Measurements from ENCODE around the gene CAPN5. TPM values are rescaled to one million over a fixed set of nuclear protein-coding genes. Genes with fewer than 3 reads are reported as not detected.

The CAPN5 gene
- total RNA-seq, 2 experiments from 2014 or later, result 0.20 to 0.28 TPM

DNA sequence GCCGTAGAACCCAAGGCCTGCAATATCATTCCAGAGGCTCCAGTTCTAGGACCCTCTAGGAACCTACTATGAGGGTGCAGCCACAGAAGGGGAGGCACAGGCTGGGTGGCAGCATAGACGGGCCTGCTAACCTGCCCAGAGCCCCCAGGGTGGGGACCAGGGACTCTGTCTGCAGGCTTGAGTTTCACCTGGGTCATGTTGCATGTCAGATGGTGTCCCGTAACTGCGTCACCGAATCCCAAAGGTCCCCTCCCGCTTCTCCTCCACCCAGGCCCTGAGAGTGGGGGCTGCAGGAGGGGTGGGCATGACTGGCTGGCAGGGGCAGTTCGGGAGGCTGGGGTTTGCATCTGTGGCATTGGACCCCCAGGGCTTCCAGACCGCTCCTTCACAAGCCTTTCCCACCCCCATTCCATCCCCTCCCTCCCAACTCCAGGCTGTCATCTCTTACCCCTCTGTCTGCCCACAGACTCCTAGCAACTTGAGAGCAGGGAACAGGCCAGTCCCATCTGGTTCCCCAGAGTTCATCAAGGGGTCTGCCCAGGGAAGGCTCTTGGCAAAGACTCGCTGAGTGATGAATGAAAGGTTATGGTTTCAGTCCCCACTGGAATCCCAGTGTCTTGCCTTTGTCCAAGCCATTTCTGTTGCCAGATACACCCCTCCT lies 77.6 kb downstream of the CAPN5 start:
- Mint-ChIP-seq H3K4me3 (no peak overlapping the region), H3K27ac (no peak overlapping the region), H3K9me3 (ENCODE audit: low read depth) (no peaks in the 10 kb centered on the region), H3K36me3 (no peaks in the 10 kb centered on the region), H3K4me1 (peaks cover 40% of the 10 kb centered on the region), H3K27me3 (peaks cover 54% of the 10 kb centered on the region)
- ATAC-seq, result no peak
- CTCF ChIA-PET, result interaction anchor here (0.9 to 1.7 kb wide), 6 partner anchors 10 to 86 kb away, joined by 3 to 6 read pairs (median 3); no protein-coding TSS in a partner anchor
- no peak for DNase-seq

DNA sequence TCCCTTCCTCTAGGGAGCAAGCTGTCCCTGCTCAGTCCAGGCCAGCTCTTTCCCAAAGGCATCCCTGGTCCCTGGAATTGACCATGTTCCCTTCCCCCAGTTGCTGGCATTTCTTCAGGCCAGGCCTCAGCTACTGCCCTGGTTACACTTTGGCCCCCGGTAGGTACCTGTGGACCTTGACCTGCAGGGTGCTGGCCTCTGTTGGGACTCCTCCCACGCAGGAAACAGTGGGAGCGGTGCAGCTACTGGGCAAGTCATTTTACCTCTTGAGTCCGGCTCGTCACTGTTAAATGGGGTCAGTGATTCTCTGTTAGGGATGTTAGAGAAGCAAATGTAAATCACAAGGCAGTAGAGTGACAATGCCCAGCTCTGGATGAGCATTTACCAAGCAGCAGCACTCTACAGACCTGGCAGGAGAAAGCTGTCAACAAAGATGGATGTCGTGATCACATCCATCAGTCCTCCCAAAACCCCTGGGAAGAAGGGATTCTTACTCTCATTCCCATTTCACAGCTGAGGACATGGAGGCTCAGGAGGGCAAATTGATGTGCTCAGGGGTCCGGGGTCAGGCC lies 78.2 kb downstream of the CAPN5 start:
- CTCF ChIA-PET, result interaction anchor here (1.1 to 1.7 kb wide), 3 partner anchors 10 to 54 kb away, joined by 3 to 6 read pairs (median 3); no protein-coding TSS in a partner anchor
- Mint-ChIP-seq H3K9me3 (ENCODE audit: low read depth) (no peaks in the 10 kb centered on the region), H3K27me3 (peaks cover 48% of the 10 kb centered on the region), H3K36me3 (no peaks in the 10 kb centered on the region), H3K4me1 (peaks cover 41% of the 10 kb centered on the region), H3K27ac (no peak overlapping the region), H3K4me3 (no peak overlapping the region)
- ATAC-seq (no peak), DNase-seq (no peak)

DNA sequence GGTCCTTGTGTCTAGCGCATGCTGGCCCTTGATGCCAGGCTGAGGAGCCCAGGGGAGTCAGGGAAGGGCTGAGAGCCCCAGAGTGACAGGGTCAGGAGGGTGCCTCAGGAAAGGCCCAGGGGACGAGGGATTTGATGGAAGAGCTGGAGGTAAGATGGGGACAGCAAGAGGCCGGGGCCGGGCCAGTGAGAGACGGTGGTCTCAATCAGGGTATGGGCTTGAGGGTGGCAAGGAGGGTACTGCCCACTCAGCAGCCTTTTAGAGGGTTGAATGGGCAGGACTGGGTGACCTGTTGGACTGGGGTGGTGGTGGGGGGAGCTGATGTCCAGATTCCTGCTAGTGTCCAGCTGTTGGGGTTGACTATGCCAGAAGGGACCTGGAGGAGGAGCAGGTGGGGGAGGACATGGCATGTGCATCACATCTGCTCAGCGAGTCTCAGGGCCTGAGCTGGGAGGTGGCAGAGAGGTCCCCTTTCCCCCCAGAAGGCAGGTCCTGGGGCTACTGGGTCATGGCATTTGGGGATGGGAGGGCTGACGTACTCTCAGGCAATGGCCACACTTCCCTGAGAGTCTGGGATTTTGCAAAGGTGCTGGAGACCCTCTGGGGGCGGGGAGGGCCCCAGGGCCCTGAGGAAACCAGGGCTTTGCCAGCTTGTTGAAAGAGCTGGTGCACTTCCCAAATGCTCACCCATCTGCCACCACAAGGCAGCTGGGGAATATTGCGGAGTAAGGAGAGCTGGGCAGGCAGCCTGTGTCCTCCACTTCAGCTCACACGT lies 79.7 kb downstream of the CAPN5 start:
- Mint-ChIP-seq H3K9me3 (ENCODE audit: low read depth) (no peaks in the 10 kb centered on the region), H3K36me3 (no peaks in the 10 kb centered on the region), H3K27me3 (peaks cover 48% of the 10 kb centered on the region), H3K27ac (no peak overlapping the region), H3K4me3 (no peak overlapping the region), H3K4me1 (peaks cover 41% of the 10 kb centered on the region)
- CTCF ChIA-PET, result interaction anchor here (0.8 to 2.7 kb wide), 2 partner anchors 19 to 49 kb away, joined by 3 to 23 read pairs; partner anchors contain the start of gene MYO7A
- DNase-seq, result no peak
- ATAC-seq, result no peak

GRCh38 chr11:77147036-77147315 lies 80.2 kb downstream of the CAPN5 start:
- Mint-ChIP-seq H3K27me3 (peaks cover 46% of the 10 kb centered on the region), H3K36me3 (no peaks in the 10 kb centered on the region), H3K9me3 (ENCODE audit: low read depth) (no peaks in the 10 kb centered on the region), H3K27ac (no peak overlapping the region), H3K4me1 (peaks cover 41% of the 10 kb centered on the region), H3K4me3 (no peak overlapping the region)
- DNase-seq (no peak), ATAC-seq (no peak)
- CTCF ChIA-PET, result interaction anchor here (0.8 to 2.7 kb wide), 2 partner anchors 20 to 48 kb away, joined by 3 to 23 read pairs; partner anchors contain the start of gene MYO7A

DNA sequence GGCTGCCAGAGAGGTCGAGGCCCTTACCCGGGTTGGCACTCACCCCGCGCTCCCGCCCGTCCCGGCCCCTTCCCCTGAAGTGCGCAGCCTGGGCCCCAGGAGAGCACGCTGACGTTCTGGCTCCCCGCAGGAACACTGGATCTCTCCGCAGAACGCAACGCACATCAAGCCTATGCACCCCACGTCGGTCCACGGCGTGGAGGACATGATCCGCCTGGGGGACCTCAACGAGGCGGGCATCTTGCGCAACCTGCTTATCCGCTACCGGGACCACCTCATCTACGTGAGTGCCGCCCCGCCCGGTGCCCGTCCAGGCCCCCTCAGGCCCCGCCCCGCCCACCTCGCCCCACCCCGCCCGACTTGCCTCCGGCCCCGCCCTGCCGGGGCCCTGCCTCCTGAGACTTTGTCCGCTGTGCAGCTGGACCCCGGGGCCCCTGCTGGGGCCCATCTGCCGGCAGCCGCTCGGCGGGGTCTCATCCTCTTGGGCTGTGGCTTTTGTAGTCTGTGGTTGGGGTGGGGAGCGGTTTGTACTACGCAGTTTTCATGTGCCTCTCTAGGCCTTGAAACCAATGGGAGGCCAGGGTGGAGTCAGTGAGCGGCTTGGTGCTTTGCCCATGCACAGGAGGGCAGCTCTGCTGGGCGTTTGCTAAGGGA lies 81.0 kb downstream of the CAPN5 start:
- CTCF ChIA-PET, result interaction anchor here (2.7 kb wide), 1 partner anchor 20 kb away, joined by 23 read pairs; the partner anchor contains the start of gene MYO7A
- H3K4me3 Mint-ChIP-seq, result peak overlapping the region; percentile 30
- peaks cover 45% of the 10 kb centered on the region for H3K27me3 Mint-ChIP-seq
- H3K27ac Mint-ChIP-seq, result no peak overlapping the region
- no peaks in the 10 kb centered on the region for H3K36me3 Mint-ChIP-seq
- H3K9me3 Mint-ChIP-seq (ENCODE audit: low read depth), result no peaks in the 10 kb centered on the region
- ATAC-seq (peak; percentile 61), DNase-seq (peak; percentile 73)
- peaks cover 41% of the 10 kb centered on the region for H3K4me1 Mint-ChIP-seq

- H3K9me3 Mint-ChIP-seq (ENCODE audit: low read depth), result no peaks in the 10 kb centered on the region
- ATAC-seq (no peak), DNase-seq (no peak)
- H3K27me3 Mint-ChIP-seq, result peaks cover 40% of the 10 kb centered on the region
- no peak overlapping the region for H3K4me3 Mint-ChIP-seq
- no peaks in the 10 kb centered on the region for H3K36me3 Mint-ChIP-seq
- no peak overlapping the region for H3K27ac Mint-ChIP-seq
- CTCF ChIA-PET, result interaction anchor here (2.0 to 4.2 kb wide), 2 partner anchors 22 to 38 kb away, joined by 6 to 21 read pairs; partner anchors contain the start of gene MYO7A
- H3K4me1 Mint-ChIP-seq, result peaks cover 50% of the 10 kb centered on the region
These were observed 82.4 kb downstream of the CAPN5 start for GRCh38 chr11:77148963-77149715.

- H3K4me1 Mint-ChIP-seq, result peaks cover 55% of the 10 kb centered on the region
- ATAC-seq (no peak), DNase-seq (no peak)
- H3K9me3 Mint-ChIP-seq (ENCODE audit: low read depth), result no peaks in the 10 kb centered on the region
- H3K36me3 Mint-ChIP-seq, result no peaks in the 10 kb centered on the region
- H3K4me3 Mint-ChIP-seq, result no peak overlapping the region
- CTCF ChIA-PET, result interaction anchor here (0.6 to 4.2 kb wide), 3 partner anchors 23 to 1112 kb away, joined by 3 to 21 read pairs (median 6); partner anchors contain the start of gene MYO7A
- peaks cover 39% of the 10 kb centered on the region for H3K27me3 Mint-ChIP-seq
- no peak overlapping the region for H3K27ac Mint-ChIP-seq
These were observed 83.1 kb downstream of the CAPN5 start for GRCh38 chr11:77149716-77150392.

GRCh38 chr11:77150836-77151235 lies 84.1 kb downstream of the CAPN5 start:
- Mint-ChIP-seq H3K9me3 (ENCODE audit: low read depth) (no peaks in the 10 kb centered on the region), H3K27me3 (peaks cover 40% of the 10 kb centered on the region), H3K4me3 (no peak overlapping the region), H3K36me3 (no peaks in the 10 kb centered on the region), H3K4me1 (peaks cover 63% of the 10 kb centered on the region), H3K27ac (no peak overlapping the region)
- CTCF ChIA-PET, result interaction anchor here (1.0 to 4.2 kb wide), 3 partner anchors 24 to 232 kb away, joined by 3 to 21 read pairs (median 6); partner anchors contain the start of gene MYO7A
- ATAC-seq (no peak), DNase-seq (no peak)

DNA sequence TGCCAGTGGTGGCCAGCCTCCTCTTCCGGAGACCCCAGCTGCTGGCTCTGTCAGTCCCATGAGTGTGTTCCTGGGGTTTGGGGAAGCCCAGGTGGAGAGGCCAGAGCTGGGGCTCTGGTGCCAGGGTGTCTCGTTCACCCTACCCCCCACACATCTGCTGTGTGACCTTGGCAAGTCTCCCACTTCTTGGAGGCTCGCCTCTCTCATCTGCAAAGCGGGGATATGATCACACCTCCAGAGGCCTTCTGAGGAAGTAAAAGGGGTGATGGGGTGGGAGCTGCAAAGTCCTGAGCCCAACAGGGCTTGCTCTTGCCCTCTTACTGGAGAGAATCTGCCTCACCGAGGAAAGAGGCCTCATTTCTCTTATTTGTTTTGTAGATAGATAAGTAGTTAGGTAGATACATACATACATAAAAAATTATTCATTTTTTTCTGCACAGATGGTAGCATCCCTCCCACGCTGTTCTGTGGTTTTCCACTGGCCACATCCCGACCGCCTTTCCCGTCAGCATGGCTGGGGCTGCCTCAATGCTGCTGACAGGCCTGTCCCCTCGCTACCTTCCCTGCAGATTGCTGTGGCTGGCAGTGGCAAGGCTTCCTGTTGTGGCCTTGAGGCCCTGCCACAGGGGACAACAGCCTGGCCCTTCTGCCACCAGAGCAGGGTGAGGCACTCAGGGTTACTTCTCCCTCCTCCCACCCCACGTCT lies 85.2 kb downstream of the CAPN5 start:
- CTCF ChIA-PET, result interaction anchor here (1.0 to 4.2 kb wide), 3 partner anchors 25 to 233 kb away, joined by 3 to 21 read pairs (median 5); partner anchors contain the start of gene MYO7A
- H3K4me1 Mint-ChIP-seq, result peaks cover 64% of the 10 kb centered on the region
- ATAC-seq, result peak; percentile 66
- peak overlapping the region; percentile 76 for H3K27ac Mint-ChIP-seq
- H3K27me3 Mint-ChIP-seq, result peaks cover 35% of the 10 kb centered on the region
- H3K4me3 Mint-ChIP-seq, result no peak overlapping the region
- peak; percentile 90 for DNase-seq
- H3K9me3 Mint-ChIP-seq (ENCODE audit: low read depth), result no peaks in the 10 kb centered on the region
- H3K36me3 Mint-ChIP-seq, result no peaks in the 10 kb centered on the region

DNA sequence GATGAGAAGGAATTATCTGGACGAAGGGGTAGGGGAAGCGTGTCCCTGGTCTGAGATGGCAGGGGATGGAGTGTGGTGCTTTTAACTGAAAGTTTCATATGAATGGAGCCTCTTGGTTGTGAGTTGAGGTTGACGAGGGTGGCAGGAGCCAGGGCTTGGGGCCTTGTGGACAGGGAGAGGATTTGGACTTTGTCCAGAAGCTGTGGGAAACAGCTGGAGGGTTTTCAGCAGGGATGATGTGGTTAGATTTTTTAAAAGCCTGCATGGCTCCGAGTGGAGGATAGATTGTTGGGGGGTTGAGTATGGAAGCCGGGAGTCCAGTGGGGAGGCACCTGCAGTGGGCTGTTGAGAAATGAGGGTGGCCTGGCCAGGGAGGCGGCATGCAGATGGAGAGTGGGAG lies 86.1 kb downstream of the CAPN5 start:
- H3K27ac Mint-ChIP-seq, result peak overlapping the region; percentile 4
- peaks cover 27% of the 10 kb centered on the region for H3K27me3 Mint-ChIP-seq
- H3K9me3 Mint-ChIP-seq (ENCODE audit: low read depth), result no peaks in the 10 kb centered on the region
- H3K4me3 Mint-ChIP-seq, result no peak overlapping the region
- H3K36me3 Mint-ChIP-seq, result no peaks in the 10 kb centered on the region
- DNase-seq (no peak), ATAC-seq (no peak)
- CTCF ChIA-PET, result interaction anchor here (0.9 to 2.5 kb wide), 3 partner anchors 25 to 35 kb away, joined by 3 to 21 read pairs (median 5); partner anchors contain the start of gene MYO7A
- H3K4me1 Mint-ChIP-seq, result peaks cover 56% of the 10 kb centered on the region

GRCh38 chr11:77153276-77154185 lies 86.8 kb downstream of the CAPN5 start:
- ATAC-seq (no peak), DNase-seq (no peak)
- Mint-ChIP-seq H3K27ac (no peak overlapping the region), H3K36me3 (no peaks in the 10 kb centered on the region), H3K27me3 (peaks cover 26% of the 10 kb centered on the region), H3K4me3 (no peak overlapping the region), H3K9me3 (ENCODE audit: low read depth) (no peaks in the 10 kb centered on the region), H3K4me1 (peaks cover 50% of the 10 kb centered on the region)
- CTCF ChIA-PET, result interaction anchor here (0.9 to 2.5 kb wide), 3 partner anchors 26 to 35 kb away, joined by 3 to 21 read pairs (median 5); partner anchors contain the start of gene MYO7A
